HepG2 (cell line): ENCODE results near the gene CA5B. TPM values are rescaled to one million over a fixed set of nuclear protein-coding genes. Genes with fewer than 3 reads are reported as not detected.

Experiments used
- ATAC-seq: fragments of 200-7000 bp; cut with Tn5 transposase; 3 replicates; pipeline ENCODE4 v1.9.1; 2020; ENCODE audit warnings: mild to moderate bottlenecking, moderate library complexity
- BruUV-seq: library from RNA; stranded (reverse); fragments of 400-500 nt; replicated peaks from 2 replicates; lab custom pipeline; 2021; lab: Mats Ljungman, UMichigan
- CTCF ChIA-PET: fragments of 300-600 bp; formaldehyde crosslinking; extraction: SDS; loops from one replicate; lab custom pipeline; 2021; ENCODE audit warnings: low total read pairs, inconsistent platforms, low intra/inter-chr PET ratio; lab: Yijun Ruan, JAX
- POLR2A ChIA-PET: fragments of 350-600 bp; sonication (Branson Sonifier 250); formaldehyde crosslinking; loops from one replicate; lab custom pipeline; 2020; ENCODE audit warnings: antibody characterized with exemption, inconsistent platforms; lab: Yijun Ruan, JAX
- DNase-seq: peaks from one replicate; pipeline ENCODE4 v3.0.0-alpha.2; 2015; ENCODE audit warnings: low spot score
- FAIRE-seq: peaks from 3 replicates; lab custom pipeline; 2011; peaks lifted over from hg19 to GRCh38; lab: Jason Lieb, UNC
- H2AFZ ChIP-seq: one replicate; pipeline ENCODE4 v1.6.1; 2011; ENCODE audit warnings: low read length, inconsistent platforms
- H3K27ac ChIP-seq: fragments of 300-600 bp; 3 replicates; pipeline ENCODE4 v1.8.0; 2011; ENCODE audit warnings: mixed run types, mild to moderate bottlenecking, mixed read lengths, low read length, inconsistent platforms; ENCODE audit not compliant: insufficient read depth; ENCODE audit errors: extremely low read length
- H3K27me3 ChIP-seq, 2 experiments: fragments of 200-600 bp in 1 of 2; 2 replicates in 1 of 2; 3 replicates in 1 of 2; pipeline versions ENCODE4 v1.6.0 to v1.8.0; 2011; ENCODE audit warnings: low read length in 2 of 2, mild to moderate bottlenecking in 2 of 2, moderate library complexity in 2 of 2, inconsistent platforms in 1 of 2; ENCODE audit not compliant: insufficient read depth in 2 of 2, control insufficient read depth in 1 of 2
- H3K36me3 ChIP-seq, 2 experiments: fragments of 200-600 bp in 1 of 2; replicated peaks in 1 of 2; 2 replicates in 1 of 2; 3 replicates in 1 of 2; pipeline versions ENCODE4 v1.5.1 to v1.8.0; 2011; ENCODE audit warnings: low read length in 2 of 2, inconsistent platforms in 1 of 2; ENCODE audit not compliant: insufficient read depth in 2 of 2, control insufficient read depth in 1 of 2
- H3K4me1 ChIP-seq: 2 replicates; pipeline ENCODE4 v1.5.1; 2012; ENCODE audit warnings: low read length, inconsistent platforms; ENCODE audit not compliant: insufficient read depth
- H3K4me2 ChIP-seq: 2 replicates; pipeline ENCODE4 v1.6.0; 2011; ENCODE audit warnings: low read depth, low read length, inconsistent platforms
- H3K4me3 ChIP-seq, 3 experiments: fragments of 200-600 bp in 1 of 3; sonication (generic), shearing (Covaris generic) in 1 of 3; replicated peaks in 1 of 3; 2 replicates each; pipeline ENCODE4 v1.5.1; 2011 to 2016; ENCODE audit warnings: low read length in 3 of 3, inconsistent platforms in 2 of 3, low read depth in 2 of 3, mild to moderate bottlenecking in 2 of 3, control low read depth in 1 of 3, mixed read lengths in 1 of 3; ENCODE audit not compliant: insufficient read depth in 1 of 3
- H3K79me2 ChIP-seq: one replicate; pipeline ENCODE4 v1.6.1; 2011; ENCODE audit warnings: low read length, inconsistent platforms; ENCODE audit not compliant: insufficient read depth
- H3K9ac ChIP-seq: 2 replicates; pipeline ENCODE4 v1.6.0; 2011; ENCODE audit warnings: mild to moderate bottlenecking, low read depth, low read length, inconsistent platforms; ENCODE audit not compliant: insufficient read depth
- H3K9me3 ChIP-seq: 2 replicates; pipeline ENCODE4 v1.5.1; 2012; ENCODE audit warnings: mild to moderate bottlenecking, low read length
- H4K20me1 ChIP-seq: 2 replicates; pipeline ENCODE4 v1.6.0; 2011; ENCODE audit warnings: inconsistent platforms, mild to moderate bottlenecking, low read length, moderate library complexity; ENCODE audit not compliant: insufficient read depth
- BCL3 ChIP-seq: sonication (generic); formaldehyde crosslinking; IDR thresholded peaks from 2 replicates; pipeline ENCODE4 v1.5.1; 2020; ENCODE audit warnings: mild to moderate bottlenecking, missing genetic modification reagents, moderate library complexity
- HNF4A ChIP-seq: sonication (generic); formaldehyde crosslinking; IDR thresholded peaks from 2 replicates; pipeline ENCODE4 v1.4.0; 2020; ENCODE audit warnings: missing genetic modification reagents
- ISX ChIP-seq: sonication (generic); formaldehyde crosslinking; conservative IDR thresholded peaks from 2 replicates; pipeline ENCODE4 v1.5.0; 2020; ENCODE audit warnings: missing genetic modification reagents
- KDM4B ChIP-seq: sonication (generic); formaldehyde crosslinking; IDR thresholded peaks from 2 replicates; pipeline ENCODE4 v1.4.0; 2020; ENCODE audit warnings: missing genetic modification reagents
- PRPF4 ChIP-seq: fragments of 200-400 bp; formaldehyde crosslinking; IDR thresholded peaks from 2 replicates; pipeline ENCODE4 v1.6.1; 2016; ENCODE audit warnings: low read length, low read depth; ENCODE audit not compliant: poor library complexity, severe bottlenecking
- SP5 ChIP-seq: IDR thresholded peaks from 2 replicates; pipeline ENCODE4 v1.6.1; 2016; ENCODE audit warnings: low read depth, borderline replicate concordance
- TGIF2 ChIP-seq: IDR thresholded peaks from 2 replicates; pipeline ENCODE4 v1.6.1; 2016; ENCODE audit warnings: control low read depth, missing compliant biosample characterization
- ZBTB14 ChIP-seq: sonication (generic); formaldehyde crosslinking; IDR thresholded peaks from 2 replicates; pipeline ENCODE4 v1.4.0; 2020; ENCODE audit warnings: missing genetic modification reagents
- ZNF124 ChIP-seq: sonication (generic); formaldehyde crosslinking; IDR thresholded peaks from 2 replicates; pipeline ENCODE4 v1.4.0; 2020; ENCODE audit warnings: missing genetic modification reagents
- ZNF234 ChIP-seq: sonication (generic); formaldehyde crosslinking; conservative IDR thresholded peaks from 2 replicates; pipeline ENCODE4 v1.5.1; 2020; ENCODE audit warnings: mild to moderate bottlenecking, missing genetic modification reagents
- ZNF253 ChIP-seq: sonication (generic); formaldehyde crosslinking; IDR thresholded peaks from 2 replicates; pipeline ENCODE4 v1.8.0; 2022; ENCODE audit warnings: mild to moderate bottlenecking, missing genetic modification reagents, borderline replicate concordance
- ZNF317 ChIP-seq: sonication (generic); formaldehyde crosslinking; IDR thresholded peaks from 2 replicates; pipeline ENCODE4 v1.5.0; 2020; ENCODE audit warnings: mild to moderate bottlenecking, missing genetic modification reagents
- ZNF431 ChIP-seq: sonication (generic); formaldehyde crosslinking; IDR thresholded peaks from 2 replicates; pipeline ENCODE4 v1.9.0; 2022; ENCODE audit warnings: missing genetic modification reagents, low read depth, mild to moderate bottlenecking, borderline replicate concordance
- ZNF660 ChIP-seq: sonication (generic); formaldehyde crosslinking; IDR thresholded peaks from 2 replicates; pipeline ENCODE4 v1.5.1; 2020; ENCODE audit warnings: mild to moderate bottlenecking, low read depth, missing genetic modification reagents, borderline replicate concordance
- ZNF770 ChIP-seq: sonication (generic); formaldehyde crosslinking; IDR thresholded peaks from 2 replicates; pipeline ENCODE4 v1.5.0; 2020; ENCODE audit warnings: mild to moderate bottlenecking, missing genetic modification reagents
- ZNF784 ChIP-seq: sonication (generic); formaldehyde crosslinking; IDR thresholded peaks from 2 replicates; pipeline ENCODE4 v1.5.1; 2020; ENCODE audit warnings: missing genetic modification reagents, mild to moderate bottlenecking, borderline replicate concordance
- WGBS: methylation state at CpG from one replicate; pipeline ENCODE4 v1.1.6; 2017; ENCODE audit warnings: low lambda C conversion rate; 5-methylcytosine and 5-hydroxymethylcytosine counted together
- in situ Hi-C: cut with HindIII; loops from 2 replicates; pipeline ENCODE4 v1.10.0; 2017; ENCODE audit warnings: low pct_unique_long_range_greater_than_20kb; ENCODE audit not compliant: extremely low pct_ligation_motif_present
- intact Hi-C: fragments of 100-400 bp; cut with micrococcal nuclease; formaldehyde crosslinking; loops from one replicate; pipeline ENCODE4 v1.10.0; 2022; ENCODE audit not compliant: unreplicated experiment
- polyA plus RNA-seq, 8 experiments: library from polyadenylated mRNA; depleted of rRNA in 3 of 8; stranded (reverse) in 7 of 8; unstranded in 1 of 8; fragments of >200 nt; fragmentation: Illumina TruSeq in 4 of 8; extraction: Trizol in 4 of 8; gene quantifications; 2 replicates each; pipeline versions ENCODE4 v1.2.1 to v1.2.3, GENCODE V29; 2011 to 2016; ENCODE audit warnings: low read depth in 4 of 8, missing spikeins in 1 of 8, mixed read lengths in 1 of 8; ENCODE audit not compliant: insufficient read depth in 1 of 8
- total RNA-seq, 5 experiments: library from RNA; depleted of rRNA; stranded (reverse); fragments of >200 nt; fragmentation: Illumina TruSeq; extraction: Trizol; gene quantifications; 2 replicates each; pipeline ENCODE4 v1.2.3, GENCODE V29; 2016; ENCODE audit warnings: low read depth in 1 of 5

CA5B gene
- total and polyA plus RNA-seq, 2 of the 13 experiments (the other 11 are each of a cell fraction or from before 2014, with no cell fraction given): 1.7 to 2.2 TPM

- Histone ChIP-seq H3K27me3 (no peaks in the 10 kb centered on the region), H3K4me2 (no peak overlapping the region), H3K36me3 (no peaks in the 10 kb centered on the region), H3K9ac (no peak overlapping the region), H3K4me1 (no peaks in the 10 kb centered on the region), H2AFZ (no peak overlapping the region), H3K9me3 (no peaks in the 10 kb centered on the region), H4K20me1 (no peaks in the 10 kb centered on the region), H3K4me3 (no peak overlapping the region), H3K27ac (no peak overlapping the region), H3K79me2 (no peaks in the 10 kb centered on the region)
- intact Hi-C loops (no loop called here), in situ Hi-C loops (no loop called here)
- no peak for ATAC-seq
- no TSS peak for BruUV-seq
- no peak for FAIRE-seq
- WGBS: no CpG with 5 or more reads among the region's 1 CpG
- ChIA-PET CTCF (no interaction called here), POLR2A (no interaction called here)
- no peak for DNase-seq
- no peak for TF ChIP-seq HNF4A (CRISPR knock-in tag)
- no peak for TF ChIP-seq ZNF431 (CRISPR knock-in tag)
- TF ChIP-seq ISX (CRISPR knock-in tag): no peak
- no peak for TF ChIP-seq ZNF660 (CRISPR knock-in tag)
- no peak for TF ChIP-seq KDM4B
- no peak for TF ChIP-seq SP5
- TF ChIP-seq BCL3: no peak
- no peak for TF ChIP-seq ZNF317 (CRISPR knock-in tag)
- TF ChIP-seq ZNF124 (CRISPR knock-in tag): no peak
- TF ChIP-seq ZNF234 (CRISPR knock-in tag): no peak
- no peak for TF ChIP-seq TGIF2 (CRISPR knock-in tag)
- no peak for TF ChIP-seq ZNF253 (CRISPR knock-in tag)
- TF ChIP-seq ZNF784 (CRISPR knock-in tag): no peak
- TF ChIP-seq ZNF770 (CRISPR knock-in tag): no peak
- no peak for TF ChIP-seq PRPF4
- no peak for TF ChIP-seq ZBTB14 (CRISPR knock-in tag)
Measured at GRCh38 chrX:15714529-15714928, 23.5 kb upstream of the CA5B start.
